Astrocyte of the cerebellum (primary cell): ENCODE results near the gene NKAIN4.

ENCODE experiments used
- DNase-seq: peaks from one replicate; pipeline ENCODE4 v3.0.0-alpha.2; 2011; ENCODE audit warnings: low read depth
- H3K4me3 ChIP-seq: 2 replicates; pipeline ENCODE4 v1.5.1; 2011; ENCODE audit warnings: mild to moderate bottlenecking, low read depth, low read length, moderate library complexity
- in situ Hi-C: cut with HindIII; loops from 2 replicates; pipeline ENCODE4 v1.10.0; 2017; ENCODE audit warnings: low sequenced_read_pairs
- TF ChIP-seq, protein P1 (sequence below): IDR thresholded peaks from 2 replicates; pipeline ENCODE4 v1.5.1; 2012; ENCODE audit warnings: low read length, low read depth, moderate library complexity, mild to moderate bottlenecking; ENCODE audit errors: missing control alignments

Gene NKAIN4

DNA sequence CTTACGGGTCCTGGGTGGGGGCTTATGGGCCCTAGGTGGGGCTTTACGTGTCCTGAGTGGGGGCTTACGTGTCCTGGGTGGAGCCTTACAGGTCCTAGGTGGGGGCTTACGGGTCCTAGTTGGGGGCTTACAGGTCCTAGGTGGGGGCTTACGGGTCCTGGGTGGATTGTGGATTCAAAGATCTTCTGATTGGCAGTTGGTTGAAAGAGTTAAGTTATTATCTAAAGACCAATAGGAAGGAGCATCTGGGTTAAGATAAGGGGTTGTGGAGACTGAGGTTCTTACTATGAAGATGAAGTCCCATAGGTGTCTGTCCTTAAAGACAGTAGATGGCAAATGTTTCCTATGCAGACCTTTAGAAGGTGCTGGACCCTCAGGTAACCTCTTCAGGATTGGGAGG is 27.0 kb downstream of the NKAIN4 start:
- in situ Hi-C loops, result no loop called here
- TF ChIP-seq, protein P1, sequence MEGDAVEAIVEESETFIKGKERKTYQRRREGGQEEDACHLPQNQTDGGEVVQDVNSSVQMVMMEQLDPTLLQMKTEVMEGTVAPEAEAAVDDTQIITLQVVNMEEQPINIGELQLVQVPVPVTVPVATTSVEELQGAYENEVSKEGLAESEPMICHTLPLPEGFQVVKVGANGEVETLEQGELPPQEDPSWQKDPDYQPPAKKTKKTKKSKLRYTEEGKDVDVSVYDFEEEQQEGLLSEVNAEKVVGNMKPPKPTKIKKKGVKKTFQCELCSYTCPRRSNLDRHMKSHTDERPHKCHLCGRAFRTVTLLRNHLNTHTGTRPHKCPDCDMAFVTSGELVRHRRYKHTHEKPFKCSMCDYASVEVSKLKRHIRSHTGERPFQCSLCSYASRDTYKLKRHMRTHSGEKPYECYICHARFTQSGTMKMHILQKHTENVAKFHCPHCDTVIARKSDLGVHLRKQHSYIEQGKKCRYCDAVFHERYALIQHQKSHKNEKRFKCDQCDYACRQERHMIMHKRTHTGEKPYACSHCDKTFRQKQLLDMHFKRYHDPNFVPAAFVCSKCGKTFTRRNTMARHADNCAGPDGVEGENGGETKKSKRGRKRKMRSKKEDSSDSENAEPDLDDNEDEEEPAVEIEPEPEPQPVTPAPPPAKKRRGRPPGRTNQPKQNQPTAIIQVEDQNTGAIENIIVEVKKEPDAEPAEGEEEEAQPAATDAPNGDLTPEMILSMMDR, result no peak
- H3K4me3 ChIP-seq, result no peak overlapping the region
- DNase-seq, result no peak

DNA sequence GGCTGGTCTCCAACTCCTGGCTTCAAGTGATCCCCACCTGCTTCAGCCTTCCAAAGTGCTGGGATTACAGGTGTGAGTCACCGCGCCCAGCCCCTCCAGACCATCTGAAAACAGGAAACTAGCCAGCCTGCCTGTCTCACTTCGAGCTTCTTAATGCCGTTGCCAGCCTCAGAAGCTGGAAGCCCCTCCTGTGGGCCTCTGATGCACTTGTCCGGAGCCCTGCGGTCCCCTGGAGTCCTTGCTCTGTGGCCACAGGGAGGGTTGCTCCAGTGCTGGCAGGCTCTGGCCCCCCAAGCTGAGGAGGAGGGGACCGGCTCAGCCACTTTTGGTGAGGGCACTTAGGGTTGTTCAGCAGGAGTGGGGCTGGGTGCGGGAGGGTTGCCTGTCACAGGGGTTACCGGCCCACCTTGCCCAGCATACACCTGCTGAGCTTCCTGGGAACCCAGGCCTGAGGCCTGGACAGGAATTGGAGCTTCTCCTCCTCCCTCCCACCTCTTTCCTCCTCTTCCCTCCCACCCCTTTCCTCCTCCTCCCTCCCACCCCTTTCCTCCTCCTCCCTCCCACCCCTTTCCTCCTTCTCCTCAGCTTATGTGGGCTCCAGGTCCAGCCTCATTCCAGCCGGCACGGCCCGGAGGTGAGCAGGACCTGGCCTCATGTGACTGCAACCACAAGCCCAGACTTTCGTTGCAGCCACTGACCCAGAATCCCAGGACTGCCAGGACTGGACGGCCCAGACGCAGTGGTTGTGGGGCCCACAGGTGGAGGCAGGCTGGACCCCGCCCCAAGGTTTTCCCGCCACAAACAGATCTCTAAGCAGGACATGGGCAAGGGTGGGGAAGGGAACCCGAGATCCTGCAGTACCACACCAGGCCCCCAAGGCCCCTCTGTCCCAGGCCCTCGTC is 28.0 kb downstream of the NKAIN4 start:
- no peak for DNase-seq
- in situ Hi-C loops, result no loop called here
- no peak overlapping the region for H3K4me3 ChIP-seq
- TF ChIP-seq, protein P1, result no peak

DNA sequence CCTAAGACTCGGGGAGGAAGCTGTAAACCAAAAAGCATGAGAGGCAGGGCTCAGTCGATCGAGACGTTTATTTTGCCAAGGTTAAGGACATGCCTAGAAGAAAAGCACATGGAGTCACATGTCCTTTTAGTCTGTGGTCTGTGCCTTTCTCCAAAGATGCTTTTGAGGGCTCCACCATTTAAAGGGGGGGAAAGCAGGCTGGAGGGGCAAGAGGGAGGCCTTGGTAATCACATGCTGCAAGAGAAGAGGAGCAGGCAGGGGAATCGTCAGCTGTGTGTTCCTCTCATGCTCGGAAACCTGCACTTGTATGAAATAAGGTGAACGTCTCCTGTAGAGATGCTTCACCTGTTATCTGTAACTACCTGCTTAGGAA is 29.2 kb downstream of the NKAIN4 start:
- TF ChIP-seq, protein P1, result no peak
- no peak overlapping the region for H3K4me3 ChIP-seq
- DNase-seq, result peak; percentile 5
- in situ Hi-C loops, result no loop called here

DNA sequence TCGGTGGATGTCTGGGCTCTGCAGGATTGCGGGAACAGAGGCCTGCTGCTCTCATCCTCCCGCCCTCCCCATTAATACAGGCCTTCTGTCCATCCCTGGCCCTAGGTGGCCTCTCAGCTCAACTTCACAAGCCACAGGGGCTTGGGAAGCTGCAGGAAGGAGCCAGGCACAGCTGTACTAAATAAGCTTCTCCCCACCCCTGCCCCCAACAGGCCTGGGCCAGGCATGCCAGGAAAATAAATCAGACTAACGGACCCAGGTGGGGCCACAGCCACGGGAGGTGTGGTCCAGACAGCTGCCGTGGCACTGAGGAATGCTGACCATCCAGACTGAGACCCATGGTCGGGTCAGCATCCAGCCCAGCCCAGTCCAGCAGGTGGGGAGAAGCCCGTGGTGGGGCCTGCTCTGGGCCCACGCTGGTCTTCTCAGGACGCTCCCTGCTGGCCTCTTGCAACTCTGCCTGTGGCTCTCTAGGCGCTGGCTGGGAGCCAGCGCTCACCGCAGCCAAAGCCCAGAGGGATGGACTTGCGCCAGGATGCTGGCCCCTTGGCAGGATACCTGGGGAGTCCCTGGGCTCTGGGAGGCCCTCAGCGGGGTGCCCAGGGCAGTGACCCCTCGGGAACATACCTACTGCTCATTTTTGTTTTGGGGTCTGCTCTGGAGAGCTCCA is 29.7 kb downstream of the NKAIN4 start:
- in situ Hi-C loops, result loop anchor here (5.0 to 25.0 kb wide), 2 partner anchors 73 to 137 kb away; no protein-coding TSS in a partner anchor
- DNase-seq, result peak; percentile 37
- TF ChIP-seq, protein P1, result peak; percentile 52
- no peak overlapping the region for H3K4me3 ChIP-seq

DNA sequence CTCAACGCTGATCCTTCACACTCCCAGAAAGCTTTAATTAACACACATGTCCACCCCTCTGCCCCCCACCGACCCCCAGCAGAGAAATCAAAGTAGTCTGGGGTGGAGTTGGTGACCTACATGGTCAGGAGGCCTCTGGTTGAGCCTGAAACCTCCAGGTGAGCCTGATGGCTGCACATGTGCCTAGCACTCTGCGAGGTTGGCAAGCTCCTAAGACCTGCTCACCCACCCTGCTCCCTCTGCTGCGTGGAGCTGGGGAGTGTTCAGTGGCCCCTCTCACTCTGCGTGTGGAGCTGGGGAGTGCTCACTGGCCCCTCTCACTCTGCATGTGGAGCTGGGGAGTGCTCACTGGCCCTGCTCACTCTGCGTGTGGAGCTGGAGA is 30.4 kb downstream of the NKAIN4 start:
- TF ChIP-seq, protein P1, result no peak
- DNase-seq, result no peak
- in situ Hi-C loops, result loop anchor here (5.0 to 25.0 kb wide), 2 partner anchors 73 to 137 kb away; no protein-coding TSS in a partner anchor
- H3K4me3 ChIP-seq, result no peak overlapping the region

DNA sequence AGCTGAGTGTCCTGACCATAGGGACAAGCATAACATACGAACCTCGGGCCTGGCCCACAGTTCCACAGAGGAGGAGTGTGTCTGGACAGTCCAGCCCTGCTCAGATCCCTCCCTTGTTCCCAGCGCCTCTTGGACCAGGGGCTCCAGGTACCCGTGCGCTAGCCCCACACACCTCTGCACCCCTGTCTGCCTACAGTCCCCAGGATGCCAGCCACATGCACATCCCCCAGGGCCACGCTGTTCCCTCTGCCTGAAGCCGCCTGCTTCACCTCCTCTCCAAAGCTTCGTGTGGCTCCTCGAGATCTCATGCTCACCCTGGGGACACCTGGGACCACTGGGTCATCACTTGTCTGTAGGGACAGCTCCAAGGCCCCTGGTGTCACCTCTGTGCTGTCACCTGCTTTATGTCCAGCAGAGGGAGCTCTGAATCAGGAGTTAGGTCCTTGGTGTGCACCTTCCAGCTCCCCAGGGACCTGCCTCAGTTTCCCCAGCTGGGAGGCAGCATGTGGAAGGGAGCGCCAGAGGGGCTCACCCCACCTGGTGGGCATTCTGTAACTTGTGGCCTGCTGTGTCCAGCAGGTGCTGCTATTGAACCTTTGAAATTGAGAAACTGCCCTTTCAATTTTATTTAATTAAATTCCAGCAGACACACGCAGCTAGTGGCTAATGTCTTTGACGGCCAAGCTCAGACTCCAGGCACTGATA is 31.0 kb downstream of the NKAIN4 start:
- in situ Hi-C loops, result loop anchor here (5.0 to 25.0 kb wide), 2 partner anchors 74 to 136 kb away; no protein-coding TSS in a partner anchor
- TF ChIP-seq, protein P1, result peak; percentile 83
- H3K4me3 ChIP-seq, result no peak overlapping the region
- DNase-seq, result peak; percentile 18
